ENCODE data around the gene SPON1.
"Not testable (repeated sequence)": the region's sequence is repeated elsewhere in the genome, so short reads cannot be mapped to it uniquely, and the experiment has no call there.

Gene SPON1

DNA sequence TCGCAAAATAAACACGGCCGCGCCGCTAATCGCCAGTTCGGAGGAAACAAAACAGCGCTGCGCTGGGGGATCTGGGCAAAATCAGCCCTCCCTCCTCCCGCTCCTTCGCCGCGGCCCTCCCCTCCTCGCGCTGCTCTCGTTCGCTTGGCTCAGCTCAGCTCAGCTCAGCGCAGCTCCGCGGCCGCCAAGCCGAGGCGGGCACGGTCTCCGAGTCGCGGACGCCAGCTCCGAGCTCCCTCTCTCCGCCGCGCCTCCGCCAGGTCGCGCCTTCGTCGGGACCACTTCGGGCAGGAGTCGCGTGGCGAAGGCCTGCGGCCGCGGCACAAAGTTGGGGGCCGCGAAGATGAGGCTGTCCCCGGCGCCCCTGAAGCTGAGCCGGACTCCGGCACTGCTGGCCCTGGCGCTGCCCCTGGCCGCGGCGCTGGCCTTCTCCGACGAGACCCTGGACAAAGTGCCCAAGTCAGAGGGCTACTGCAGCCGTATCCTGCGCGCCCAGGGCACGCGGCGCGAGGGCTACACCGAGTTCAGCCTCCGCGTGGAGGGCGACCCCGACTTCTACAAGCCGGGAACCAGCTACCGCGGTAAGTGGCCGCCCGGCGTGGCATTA lies at the start of gene SPON1:
SPON1 (plus strand) TSS at position 162 of the 607 bp plus-strand sequence; CDS start at position 344, 182 bp downstream.
- no peak for DNase-seq

DNA sequence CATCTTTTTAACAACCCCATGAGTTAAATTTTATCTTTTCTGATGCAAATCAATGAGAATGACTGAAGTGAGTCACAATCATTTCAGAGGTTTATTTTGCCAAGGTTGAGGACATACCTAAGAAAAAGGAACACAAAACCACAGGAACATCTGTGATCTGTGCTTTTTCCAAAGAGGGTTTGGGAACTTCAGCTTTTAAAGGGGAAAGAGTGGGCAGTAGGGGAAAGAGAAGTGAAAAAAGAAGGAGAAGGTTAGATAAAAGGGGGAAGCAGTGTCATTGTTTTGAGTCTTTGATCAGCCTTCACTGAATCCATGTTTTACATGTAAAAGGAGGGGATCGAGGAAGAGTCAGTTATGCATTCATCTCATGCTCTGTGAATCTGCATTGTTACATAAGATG lies 45.3 kb upstream of the SPON1 start:
- DNase-seq: no peak

DNA sequence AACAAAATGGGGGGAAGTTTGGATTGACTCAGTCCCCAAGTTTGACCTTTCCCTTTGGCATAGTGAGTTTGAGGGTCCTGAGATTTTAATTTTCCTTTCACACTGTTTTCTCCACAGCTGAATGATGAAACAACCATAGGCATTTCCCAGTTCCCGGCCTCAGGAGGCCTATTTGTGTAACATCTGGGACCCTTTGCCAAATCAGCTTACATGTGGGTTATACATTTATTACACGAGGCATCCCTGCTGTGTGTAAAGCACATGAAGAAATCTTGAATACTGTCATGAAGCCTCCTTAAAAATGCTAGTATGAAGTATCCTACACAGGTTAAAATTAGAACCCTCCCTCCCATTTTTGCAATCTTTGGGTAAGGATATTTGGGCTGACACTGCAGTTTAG lies 44.6 kb upstream of the SPON1 start:
- DNase-seq: no peak

DNA sequence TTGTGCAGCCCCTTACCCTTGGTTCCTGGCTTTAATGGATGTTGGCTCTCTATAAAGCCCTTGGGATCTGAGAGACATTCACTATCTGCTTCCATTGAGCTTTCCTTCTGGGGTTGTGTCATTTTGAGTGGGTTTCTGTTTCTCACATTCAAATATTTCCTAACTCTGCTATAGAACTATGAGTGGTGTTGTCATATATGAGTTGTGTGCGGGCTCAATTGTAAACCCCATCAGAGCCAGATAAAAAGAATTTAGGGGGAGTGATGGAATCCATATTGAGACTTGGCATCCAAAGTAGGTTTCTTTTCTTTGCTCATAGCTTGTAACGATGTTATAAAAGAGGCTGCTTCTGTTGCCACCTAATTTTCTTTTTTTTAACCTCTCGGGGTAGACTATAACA lies 41.8 kb upstream of the SPON1 start:
- DNase-seq: no peak

DNA sequence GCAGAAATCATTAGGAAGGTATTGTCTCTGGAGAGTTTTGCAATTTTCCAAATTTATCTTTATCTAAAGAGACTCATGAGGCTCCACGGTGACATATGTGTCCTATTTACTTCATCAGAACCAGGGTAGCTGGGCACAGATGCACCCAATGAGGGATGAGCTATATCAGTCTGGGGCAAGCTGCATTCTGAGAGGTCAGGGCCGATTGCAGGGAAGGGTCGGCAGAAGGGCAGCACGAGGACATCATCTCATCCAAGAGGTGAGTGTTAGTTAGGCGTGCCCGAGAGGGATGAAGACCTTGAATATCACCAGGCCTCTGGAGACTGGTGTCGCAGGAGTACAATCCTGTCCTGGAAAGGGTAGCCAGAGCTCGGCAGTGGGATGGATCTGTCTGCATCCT lies 41.0 kb upstream of the SPON1 start:
- no peak for DNase-seq

DNA sequence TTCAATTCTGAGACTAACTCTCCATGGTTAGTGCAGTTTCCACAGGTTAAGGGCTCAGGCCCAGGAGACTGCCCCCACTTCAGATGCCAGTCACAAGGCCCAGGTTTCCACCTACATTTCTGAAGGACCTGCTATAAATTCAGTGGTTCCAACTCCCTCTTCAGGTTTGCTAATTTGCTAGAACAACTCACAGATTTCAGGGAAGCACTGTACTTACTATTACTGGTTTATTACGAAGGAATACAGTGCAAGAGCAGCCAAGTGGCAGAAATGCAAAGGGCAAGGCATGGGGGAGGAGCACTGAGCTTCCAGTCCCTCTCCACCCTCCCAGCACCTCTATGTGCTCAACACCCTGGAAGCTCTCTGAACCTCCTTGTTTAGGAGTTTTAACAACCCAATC lies 39.3 kb upstream of the SPON1 start:
- DNase-seq: no peak

DNA sequence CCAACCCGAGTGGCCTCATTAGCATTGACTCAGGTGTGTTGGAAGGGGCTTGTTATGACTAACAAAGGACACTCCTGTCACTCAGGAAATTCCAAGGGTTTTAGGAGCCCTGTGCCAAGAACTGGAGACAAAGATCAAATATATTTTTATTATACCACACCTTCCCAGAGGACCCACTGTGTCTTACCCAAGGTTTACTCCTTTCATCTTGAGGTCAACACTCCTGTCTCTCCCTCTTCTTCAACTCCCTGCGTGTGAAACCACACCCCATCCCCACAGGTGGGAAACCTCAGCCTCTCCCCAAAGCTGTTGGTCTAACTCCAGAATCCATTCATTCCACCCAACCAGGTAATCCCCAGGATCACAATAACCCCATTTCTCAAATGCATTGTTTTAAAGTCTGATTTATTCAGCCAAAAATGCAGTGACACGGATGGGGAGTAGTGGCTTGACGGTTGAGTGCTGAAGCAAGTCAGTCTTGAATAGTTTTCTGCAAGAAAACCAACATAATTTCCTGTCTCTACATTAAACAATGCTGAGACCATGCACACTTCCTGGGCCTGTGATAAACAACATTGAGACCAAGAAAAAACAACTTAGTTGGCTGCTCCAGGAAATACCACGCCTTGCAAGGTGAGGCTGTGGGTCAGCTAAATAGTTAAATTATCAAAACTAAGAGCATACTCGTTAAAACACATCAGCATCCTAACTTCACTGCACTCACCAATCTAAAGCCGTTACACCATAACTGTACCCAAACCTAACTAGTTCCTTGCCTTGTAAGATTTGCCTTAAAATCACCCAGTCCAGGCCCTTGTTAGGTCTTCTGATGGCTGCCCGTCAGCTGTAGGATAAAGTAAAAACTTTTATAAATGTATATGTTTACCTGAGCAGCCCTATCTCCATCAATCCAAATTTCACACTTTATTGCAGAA lies 38.5 kb upstream of the SPON1 start:
- DNase-seq: no peak

DNA sequence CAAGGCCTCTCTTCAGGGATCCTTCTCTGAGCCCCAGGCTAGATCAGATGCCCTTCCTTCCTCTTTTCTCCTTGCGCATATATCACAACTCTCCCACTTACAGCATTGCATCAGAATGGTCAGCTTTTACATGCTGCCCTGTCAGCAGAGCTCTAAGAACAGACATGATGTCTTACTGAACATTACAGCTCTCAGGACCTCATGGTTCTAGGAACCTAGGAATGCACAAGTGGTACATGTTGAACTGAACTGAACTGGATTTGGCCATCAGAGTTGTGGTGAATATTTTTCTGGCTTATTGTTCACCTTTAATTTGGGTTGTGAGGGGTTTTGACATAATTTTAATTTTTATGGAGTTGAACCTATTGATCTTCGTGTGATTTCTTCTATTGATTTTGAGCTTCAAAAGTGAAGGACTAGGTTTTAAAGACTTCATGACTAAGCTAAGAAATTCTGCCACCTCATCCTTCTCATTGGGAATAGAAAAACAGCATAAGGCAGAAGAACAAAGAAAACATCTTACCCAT lies 37.7 kb upstream of the SPON1 start:
- no peak for DNase-seq

DNA sequence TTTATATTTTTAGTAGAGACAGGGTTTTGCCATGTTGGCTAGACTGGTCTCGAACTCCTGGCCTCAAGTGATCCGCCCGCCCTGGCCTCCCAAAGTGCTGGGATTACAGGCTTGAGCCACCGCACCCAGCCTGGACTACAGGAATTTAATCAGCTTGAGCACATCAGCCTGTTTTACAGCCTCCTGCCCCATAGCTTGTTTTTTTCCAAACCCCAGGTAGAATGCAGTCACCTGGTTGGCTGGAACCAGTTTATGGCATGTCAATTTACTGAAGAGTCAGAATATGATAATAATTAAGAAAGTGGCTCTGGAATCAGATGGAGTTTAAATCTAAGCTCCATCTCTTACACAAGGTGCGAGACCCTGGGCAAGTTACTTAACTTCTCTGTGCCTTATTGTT lies 36.2 kb upstream of the SPON1 start:
- DNase-seq: not testable (repeated sequence)

DNA sequence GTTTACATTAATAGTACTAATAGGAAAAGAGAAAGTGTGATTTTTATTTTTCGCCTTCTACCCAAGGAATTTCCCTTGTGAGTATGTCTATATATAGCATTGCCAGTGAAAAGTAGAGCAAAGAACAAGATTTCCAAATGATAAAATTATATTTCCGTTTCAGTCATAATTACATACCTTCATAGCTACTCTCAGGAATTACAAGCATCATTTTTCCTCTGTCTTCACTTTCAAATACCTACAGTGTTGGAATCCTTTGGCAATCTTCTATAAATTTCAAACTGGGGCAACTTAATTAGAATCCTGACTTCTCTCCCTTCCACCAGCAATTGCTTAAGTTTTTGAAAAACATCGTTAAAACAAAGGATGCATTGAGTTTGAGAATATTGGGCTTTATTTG lies 35.5 kb upstream of the SPON1 start:
- DNase-seq: no peak

DNA sequence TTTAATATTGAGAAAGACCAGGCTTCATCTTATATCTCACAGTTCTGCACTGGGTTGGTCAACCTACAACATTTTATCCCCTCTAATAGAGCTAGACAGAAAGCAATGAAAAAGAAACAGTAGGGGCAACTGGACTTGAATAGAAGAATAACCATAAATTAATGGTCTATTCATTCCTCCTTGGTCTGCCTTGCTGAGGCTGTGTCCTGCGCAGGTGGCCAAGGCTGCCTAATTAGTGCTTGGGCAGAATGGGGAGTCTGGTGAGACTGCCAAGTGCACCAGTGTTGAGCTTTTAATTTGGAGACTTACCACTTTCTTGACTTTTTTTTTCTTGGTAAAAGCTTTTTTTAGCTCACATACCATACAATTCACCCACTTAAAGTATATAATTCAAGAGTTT lies 35.0 kb upstream of the SPON1 start:
- no peak for DNase-seq

DNA sequence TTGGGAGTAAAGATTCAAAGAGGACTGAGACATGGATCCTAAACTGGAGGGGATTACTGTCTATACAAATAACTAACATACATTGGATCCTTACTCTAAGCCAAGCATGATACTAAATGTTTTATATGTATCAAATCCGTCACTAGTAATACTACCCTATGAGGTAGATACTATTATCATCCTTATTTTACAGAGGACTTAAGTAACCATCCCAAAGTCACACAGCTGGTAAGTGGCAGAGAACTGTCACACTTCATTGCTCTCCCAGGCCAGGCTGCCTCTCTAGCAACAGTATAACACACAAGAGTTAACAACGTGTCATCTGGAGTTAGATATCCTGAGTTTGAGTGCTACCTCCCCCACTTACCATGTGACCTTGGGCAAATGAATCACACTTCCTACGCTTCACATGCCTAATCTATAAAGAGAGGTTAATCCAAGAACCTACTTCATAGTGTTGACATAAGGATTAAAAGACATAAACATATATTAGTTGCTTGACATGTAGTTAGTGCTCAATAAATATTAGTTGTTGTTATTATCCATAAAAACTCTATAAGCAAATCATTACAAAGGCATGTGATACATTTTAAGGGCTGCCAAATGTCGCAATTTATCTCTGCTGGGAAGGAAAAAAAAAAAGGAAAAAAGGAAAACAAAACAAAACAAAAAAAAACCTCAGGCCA lies 33.8 kb upstream of the SPON1 start:
- DNase-seq: no peak

DNA sequence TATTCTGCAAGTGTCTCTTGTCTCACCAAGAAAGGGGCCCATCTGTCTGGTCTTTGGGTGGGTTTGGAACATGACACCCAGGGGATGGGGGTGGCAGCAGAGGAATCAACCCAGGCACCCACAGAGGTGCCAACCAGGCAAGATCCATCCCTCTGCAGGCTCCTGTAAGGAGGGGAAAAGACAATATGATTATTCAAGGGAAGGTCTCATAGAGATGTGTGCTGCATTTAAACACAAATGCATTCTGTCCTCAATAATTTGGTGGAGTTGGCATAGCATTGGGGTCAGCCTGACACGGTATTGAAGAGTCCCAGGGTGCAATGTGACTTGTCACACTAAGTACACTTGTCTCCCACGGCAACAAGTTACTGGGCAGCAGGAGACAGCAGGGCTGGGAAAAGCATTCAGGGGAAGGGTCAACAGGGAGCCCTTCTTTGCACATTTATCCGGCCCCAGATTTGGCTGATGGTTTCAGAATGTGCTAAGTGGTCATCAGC lies 33.1 kb upstream of the SPON1 start:
- no peak for DNase-seq

DNA sequence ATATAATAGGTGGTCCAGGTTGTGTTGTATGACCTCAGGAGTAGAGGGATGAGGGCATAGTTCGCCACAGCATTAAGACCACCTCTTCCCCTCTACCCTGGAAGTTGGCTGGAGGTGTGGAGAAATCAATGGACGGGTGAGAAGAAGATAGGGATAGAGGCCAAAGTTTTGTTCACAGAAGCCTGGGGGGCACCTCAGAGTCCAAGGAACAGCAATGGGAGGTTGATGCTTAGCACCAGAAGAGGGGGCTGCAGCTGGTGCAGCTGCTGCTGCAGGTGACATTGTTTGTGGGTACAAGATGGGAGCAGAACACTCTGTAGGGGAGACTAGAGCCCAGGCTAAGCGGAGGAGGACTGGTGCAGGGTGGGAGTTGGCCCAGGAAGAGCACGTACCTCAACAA lies 31.2 kb upstream of the SPON1 start:
- no peak for DNase-seq

DNA sequence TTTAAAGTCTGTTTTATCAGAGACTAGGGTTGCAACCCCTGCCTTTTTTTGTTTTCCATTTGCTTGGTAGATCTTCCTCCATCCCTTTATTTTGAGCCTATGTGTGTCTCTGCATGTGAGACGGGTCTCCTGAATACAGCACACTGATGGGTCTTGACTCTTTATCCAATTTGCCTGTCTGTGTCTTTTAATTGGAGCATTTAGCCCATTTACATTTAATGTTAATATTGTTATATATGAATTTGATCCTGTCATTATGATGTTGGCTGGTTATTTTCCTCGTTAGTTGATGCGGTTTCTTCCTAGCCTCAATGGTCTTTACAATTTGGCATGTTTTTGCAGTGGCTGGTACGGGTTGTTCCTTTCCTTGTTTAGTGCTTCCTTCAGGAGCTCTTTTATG lies 25.4 kb upstream of the SPON1 start:
- DNase-seq: not testable (repeated sequence)

DNA sequence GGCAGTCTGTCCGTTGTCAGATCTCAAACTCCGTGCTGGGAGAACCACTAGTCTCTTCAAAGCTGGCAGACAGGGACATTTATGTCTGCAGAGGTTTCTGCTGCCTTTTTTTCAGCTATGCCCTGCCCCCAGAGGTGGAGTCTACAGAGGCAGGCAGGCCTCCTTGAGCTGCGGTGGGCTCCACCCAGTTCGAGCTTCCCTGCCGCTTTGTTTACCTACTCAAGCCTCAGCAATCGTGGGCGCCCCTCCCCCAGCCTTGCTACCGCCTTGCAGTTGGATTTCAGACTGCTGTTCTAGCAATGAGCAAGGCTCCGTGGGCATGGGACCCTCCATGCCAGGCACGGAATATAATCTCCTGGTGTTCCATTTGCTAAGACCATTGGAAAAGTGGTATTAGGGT lies 23.7 kb upstream of the SPON1 start:
- DNase-seq: not testable (repeated sequence)

DNA sequence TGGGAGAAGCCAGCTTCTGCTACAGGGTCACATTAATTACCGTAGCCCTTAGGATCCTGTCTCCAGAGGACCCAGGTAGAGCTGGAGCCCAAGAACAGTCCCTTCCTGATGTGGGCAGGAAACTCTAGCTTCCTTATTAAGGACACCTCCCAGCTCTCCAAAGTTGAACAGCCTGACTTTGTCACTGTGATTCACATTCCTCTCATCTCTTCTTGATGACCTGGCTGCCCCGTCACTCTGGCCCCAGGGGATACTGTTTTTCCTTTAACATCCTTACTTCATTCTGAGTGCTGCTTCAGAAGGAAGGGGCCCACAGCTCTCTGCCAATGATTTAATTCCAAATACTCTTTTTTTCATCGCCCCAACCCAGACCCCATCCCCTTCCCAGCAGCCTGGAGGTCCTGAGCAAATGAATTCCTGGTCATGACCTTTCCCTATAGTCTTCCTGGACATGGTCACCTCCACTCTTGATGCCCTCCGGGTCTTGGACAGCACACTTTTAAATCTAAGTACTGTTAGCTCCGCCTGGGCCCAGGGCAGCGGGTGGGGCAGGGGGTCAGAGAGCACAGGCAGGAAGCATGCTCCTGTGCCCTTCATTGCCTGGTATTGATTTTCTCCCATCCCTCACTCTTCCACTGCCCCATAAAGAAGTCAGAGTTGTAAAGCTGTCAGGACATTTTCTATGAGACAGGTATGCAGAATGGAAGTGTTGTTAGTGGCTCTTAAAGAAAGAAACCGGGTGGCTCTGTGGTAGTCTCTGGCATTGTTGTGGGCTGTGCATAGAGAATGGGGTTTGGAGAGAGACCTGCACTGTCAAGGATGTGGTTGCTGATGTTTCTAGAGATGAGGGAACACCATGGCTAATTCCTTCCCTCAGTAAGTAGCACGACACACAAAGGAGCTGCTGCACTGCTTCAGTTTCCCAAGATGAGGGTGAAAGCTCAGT lies 22.3 kb upstream of the SPON1 start:
- DNase-seq: no peak

DNA sequence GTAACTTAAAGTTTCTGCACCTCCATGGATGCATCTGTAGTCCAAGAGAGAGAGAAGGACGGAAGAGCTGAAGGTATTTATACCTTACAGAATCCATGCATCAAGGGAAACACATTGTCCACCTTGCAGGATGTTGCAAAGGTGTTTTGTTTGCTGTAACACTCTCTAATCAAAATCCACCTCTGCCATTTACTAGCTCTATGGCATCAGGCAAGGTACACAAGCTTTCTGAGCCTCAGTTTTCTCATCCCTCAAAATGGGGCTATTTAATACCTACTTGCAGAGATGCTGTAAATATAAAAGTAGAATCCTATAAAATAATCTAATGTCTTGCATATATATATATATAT lies 21.6 kb upstream of the SPON1 start:
- no peak for DNase-seq

DNA sequence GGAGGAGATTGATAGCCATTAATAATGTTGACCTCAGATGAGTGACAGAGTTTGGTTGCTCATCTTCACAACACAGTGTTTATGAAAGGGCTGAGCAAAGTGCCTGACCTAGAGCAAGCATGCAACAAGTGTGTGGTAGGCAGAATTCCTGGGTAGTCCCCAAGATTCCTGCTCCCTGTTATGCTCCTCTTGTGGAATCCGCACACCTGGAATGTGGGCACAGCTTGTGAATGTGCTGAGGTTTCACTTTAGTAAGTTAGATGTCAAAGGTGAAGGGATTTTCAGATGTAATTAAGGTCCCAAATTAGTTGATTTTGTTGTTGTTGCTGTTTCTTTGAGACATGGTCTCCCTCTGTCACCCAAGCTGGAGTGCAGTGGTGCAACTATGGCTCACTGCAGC lies 20.7 kb upstream of the SPON1 start:
- DNase-seq: no peak

DNA sequence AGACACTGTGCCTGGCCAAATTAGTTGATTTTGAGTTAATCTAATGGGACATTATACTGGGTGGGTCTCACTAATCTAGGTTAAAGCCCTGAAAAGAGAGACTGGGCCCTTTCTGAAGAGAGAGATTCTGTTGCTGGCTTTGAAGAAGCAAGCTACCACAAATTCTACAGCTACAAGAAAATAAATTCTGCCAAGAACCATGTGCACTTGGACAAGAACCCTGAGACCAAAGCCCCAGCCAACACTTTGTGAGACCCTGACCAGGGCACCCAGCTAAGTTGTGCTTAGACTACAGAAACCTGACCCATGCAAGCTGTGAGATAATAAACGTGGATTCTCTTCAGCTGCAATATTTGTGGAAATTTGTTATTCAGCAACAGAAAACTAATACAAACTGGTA lies 20.1 kb upstream of the SPON1 start:
- DNase-seq: no peak

DNA sequence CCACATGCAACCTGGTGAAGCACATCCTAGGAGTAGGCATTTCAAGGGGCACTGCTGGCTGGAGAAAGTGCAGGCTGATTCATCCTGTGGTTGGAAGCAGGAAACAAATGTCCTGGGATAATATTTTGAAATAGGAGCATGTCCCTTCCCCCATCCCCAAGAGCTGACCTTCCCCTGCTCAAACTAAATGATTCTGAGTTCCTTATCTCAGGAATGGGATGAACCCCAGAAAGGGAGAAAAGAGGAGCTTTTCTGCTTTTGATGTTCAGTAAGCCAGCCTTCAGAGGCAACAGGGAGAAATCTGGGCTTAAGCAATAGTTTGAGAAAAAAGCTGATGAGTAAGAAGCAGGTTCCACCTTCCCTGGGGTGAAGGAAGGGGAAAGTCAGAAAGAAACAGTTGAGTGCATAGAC lies 19.5 kb upstream of the SPON1 start:
- DNase-seq: no peak

DNA sequence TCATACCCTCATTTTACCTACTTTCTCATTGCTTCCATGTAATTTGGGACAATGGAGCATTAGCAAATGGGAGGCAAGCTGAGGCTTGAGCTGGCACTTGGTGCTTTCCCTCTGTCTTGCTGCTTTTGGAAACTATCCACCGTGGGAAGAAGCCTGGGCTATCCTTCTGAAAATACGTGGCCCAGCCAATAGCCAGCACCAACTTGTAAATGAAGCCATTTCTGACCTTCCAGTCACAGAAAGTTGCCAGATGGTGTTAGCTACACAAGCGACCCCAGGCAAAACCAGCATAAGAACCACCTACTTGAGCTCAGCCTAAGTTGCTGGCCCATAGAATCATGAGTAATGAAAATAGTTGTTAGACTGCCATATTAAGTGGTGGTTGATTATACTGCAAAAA lies 18.5 kb upstream of the SPON1 start:
- no peak for DNase-seq
